GM12891 (cell line): ENCODE data around the gene DPP4.

ENCODE experiments used
- POLR2A ChIP-seq: IDR thresholded peaks from 2 replicates; pipeline ENCODE4 v1.6.1; 2011; ENCODE audit warnings: low read depth, low read length, control low read depth
- POLR2AphosphoS5 ChIP-seq: IDR thresholded peaks from 2 replicates; pipeline ENCODE4 v1.6.1; 2011; ENCODE audit warnings: low read depth, low read length, control low read depth

- TF ChIP-seq POLR2AphosphoS5: no peak
- no peak for TF ChIP-seq POLR2A
Measured at GRCh38 chr2:161982548-161983330, 91.3 kb downstream of the DPP4 start.
